GM12874 (cell line): ENCODE results near the gene PHTF1.

Experiments
- CTCF ChIP-seq: IDR thresholded peaks from 2 replicates; pipeline ENCODE4 v1.5.1; 2011; ENCODE audit warnings: low read depth, mild to moderate bottlenecking, control low read depth, low read length, moderate library complexity; ENCODE audit not compliant: insufficient read depth

The PHTF1 gene

GRCh38 chr1:113659556-113659955 lies 99.7 kb downstream of the PHTF1 start:
- TF ChIP-seq CTCF: no peak

GRCh38 chr1:113659035-113659434 lies 100.3 kb downstream of the PHTF1 start:
- no peak for TF ChIP-seq CTCF

- TF ChIP-seq CTCF: no peak
Measured at GRCh38 chr1:113657556-113658063, 101.7 kb downstream of the PHTF1 start.

- no peak for TF ChIP-seq CTCF
Measured at GRCh38 chr1:113657126-113657525, 102.2 kb downstream of the PHTF1 start.

GRCh38 chr1:113654883-113655282 lies 104.4 kb downstream of the PHTF1 start:
- TF ChIP-seq CTCF: no peak

- TF ChIP-seq CTCF: no peak
Measured at GRCh38 chr1:113653741-113654140, 105.5 kb downstream of the PHTF1 start.

- TF ChIP-seq CTCF: no peak
Measured at GRCh38 chr1:113652771-113653170, 106.5 kb downstream of the PHTF1 start.

- no peak for TF ChIP-seq CTCF
Measured at GRCh38 chr1:113648478-113648877, 110.8 kb downstream of the PHTF1 start.
